ENCODE results near the gene PLTP.

DNA sequence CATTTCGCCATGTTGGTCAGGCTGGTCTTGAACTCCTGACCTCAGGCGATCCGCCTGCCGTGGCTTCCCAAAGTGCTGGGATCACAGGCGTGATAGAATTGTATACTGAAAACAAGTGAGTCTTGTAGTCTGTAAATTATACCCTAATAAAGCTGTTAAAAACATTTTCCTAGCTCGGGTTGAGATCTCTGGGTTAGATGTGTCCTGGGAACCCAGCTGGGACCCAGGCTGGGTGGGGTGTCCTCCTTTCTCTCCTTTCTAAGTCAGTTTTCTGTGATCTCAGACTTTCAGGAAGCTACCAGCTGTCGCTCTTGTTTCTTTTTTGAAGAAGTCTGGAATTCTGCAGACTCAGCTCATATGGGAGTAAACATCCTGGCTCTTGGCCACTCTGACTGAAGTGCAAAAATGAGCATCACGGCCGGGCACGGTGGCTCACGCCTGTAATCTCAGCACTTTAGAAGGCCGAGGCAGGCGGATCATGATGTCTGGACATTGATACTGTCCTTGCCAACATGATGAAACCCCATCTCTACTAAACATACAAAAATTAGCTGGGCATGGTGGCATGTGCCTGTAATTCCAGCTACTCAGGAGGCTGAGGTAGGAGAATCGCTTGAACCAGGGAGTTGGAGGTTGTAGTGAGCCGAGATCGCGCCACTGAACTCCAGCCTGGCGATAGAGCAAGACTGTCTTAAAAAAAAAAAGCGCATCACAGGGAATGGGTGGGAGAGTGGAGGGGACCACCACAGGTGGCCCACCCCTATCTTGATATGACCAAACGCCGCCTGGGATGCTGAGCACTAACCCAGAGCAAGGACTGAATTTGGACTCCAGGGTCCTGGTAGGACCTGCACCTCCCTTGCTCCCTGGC is 12.7 kb upstream of the PLTP start:
- no peak for TF ChIP-seq POLR2A (IDR thresholded peaks at IDR 0.05; ENCODE audit: low read depth)
- TF ChIP-seq, protein P1, sequence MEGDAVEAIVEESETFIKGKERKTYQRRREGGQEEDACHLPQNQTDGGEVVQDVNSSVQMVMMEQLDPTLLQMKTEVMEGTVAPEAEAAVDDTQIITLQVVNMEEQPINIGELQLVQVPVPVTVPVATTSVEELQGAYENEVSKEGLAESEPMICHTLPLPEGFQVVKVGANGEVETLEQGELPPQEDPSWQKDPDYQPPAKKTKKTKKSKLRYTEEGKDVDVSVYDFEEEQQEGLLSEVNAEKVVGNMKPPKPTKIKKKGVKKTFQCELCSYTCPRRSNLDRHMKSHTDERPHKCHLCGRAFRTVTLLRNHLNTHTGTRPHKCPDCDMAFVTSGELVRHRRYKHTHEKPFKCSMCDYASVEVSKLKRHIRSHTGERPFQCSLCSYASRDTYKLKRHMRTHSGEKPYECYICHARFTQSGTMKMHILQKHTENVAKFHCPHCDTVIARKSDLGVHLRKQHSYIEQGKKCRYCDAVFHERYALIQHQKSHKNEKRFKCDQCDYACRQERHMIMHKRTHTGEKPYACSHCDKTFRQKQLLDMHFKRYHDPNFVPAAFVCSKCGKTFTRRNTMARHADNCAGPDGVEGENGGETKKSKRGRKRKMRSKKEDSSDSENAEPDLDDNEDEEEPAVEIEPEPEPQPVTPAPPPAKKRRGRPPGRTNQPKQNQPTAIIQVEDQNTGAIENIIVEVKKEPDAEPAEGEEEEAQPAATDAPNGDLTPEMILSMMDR (IDR thresholded peaks at IDR 0.05): no peak
- TF ChIP-seq POLR2AphosphoS5 (IDR thresholded peaks at IDR 0.05): no peak
- TF ChIP-seq EP300 (IDR thresholded peaks at IDR 0.05): no peak
